GM18870 (cell line): ENCODE data around the gene DOCK8.

Experiments
- ATAC-seq: cut with Tn5 transposase; IDR thresholded peaks from one replicate; pipeline ENCODE4 v1.9.1; 2021; ENCODE audit warnings: moderate library complexity; ENCODE audit not compliant: unreplicated experiment

Gene DOCK8

DNA sequence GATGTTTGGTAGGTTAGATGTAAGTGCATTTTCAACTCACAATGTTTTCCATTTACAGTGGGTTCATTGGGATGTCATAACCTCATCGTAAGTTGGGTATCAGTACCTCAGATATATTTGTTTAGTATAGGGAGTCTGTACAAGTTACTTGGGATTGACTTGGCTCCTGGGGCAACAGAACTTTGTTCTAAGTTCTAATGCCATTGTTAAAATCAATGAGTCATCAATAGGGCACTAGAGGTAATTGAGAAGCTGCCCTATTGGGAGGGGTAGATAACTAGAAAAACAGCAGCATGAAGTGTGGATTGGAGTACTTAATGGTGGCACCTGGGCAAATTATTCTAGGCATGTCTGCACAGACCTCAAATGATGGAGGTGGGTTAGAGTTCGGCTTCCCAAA lies 272.8 kb downstream of the DOCK8 start:
- ATAC-seq: no peak

DNA sequence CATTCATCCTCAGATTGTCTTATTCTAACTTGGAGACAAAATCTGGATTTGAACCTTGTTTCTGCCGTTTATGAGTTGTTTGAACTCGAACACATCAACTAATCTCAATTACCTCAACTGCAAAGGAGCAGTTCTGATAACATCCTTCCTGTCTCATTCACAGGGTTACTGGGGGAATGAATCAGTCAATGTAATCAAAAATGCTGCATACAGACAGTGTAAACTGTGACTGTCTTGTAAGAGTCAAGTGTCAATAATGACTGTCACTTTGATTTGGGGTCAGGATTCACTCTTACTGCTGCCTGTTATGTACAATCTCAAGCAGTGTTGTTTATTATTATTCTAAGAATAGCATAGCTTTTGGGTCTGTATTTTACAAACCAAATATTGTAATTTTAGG lies 273.8 kb downstream of the DOCK8 start:
- no peak for ATAC-seq

DNA sequence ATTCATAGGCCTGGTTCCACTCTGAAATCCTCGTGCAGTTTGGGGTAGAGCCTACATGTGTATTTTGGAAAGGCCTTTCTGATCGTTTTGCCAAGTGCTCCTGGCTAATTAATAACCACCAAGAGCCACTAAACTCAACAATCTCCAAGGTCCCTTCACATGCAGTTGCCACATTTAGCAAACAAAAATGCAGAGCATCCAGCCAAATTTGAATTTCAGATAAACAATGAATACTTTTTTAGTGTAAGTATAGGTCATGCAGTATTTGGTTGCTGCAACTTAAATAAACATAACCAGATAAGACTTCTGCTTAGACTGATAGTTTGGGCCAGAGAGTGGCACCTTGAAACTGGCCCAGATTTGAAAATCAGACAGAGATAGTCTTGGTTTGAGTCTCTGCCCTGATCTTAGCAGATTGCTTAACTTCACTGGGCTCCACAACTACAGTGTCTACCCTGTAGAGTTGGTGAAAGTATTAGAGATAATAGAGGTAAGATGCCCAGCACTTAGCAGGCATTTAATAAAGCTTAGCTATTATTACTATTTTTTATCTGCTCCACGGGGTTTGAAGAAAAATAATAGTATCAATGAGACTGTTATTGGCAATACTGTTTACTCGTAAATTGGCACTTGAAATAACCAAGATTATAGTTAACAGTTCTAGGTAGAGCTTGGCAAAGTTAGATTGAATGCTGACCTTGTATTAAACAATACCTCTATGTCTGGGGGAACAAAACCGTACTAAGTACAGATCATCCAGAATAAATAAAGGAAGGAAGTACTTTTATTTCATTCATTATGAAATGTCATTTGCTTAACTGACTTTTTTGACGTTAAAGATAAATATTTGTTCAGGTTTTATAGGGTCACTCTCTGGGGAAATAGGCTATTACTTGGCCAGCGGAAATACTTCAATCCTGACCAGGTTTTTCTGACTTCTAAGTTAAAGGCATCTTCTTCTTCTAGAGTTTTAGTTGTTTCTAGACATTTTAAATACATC lies 274.8 kb downstream of the DOCK8 start:
- ATAC-seq: no peak

DNA sequence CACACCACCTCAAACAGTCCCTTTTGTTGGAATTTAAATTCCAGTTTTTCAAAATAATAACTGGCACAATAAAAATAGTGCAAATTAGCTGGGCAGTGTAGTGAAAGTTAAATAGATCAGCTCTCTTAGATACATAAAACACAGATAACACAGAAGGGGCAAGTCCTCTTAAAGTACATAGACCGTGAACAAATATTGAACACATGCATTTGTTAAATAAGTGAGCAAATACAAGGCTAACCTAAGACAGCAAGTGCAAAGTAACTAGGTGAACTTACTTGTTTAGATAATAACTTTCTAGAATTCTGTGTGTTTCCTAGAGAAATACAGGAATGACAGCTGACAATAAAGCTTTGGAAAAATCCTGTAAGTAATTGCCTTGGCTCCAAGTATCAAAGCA lies 280.1 kb downstream of the DOCK8 start:
- ATAC-seq: no peak

DNA sequence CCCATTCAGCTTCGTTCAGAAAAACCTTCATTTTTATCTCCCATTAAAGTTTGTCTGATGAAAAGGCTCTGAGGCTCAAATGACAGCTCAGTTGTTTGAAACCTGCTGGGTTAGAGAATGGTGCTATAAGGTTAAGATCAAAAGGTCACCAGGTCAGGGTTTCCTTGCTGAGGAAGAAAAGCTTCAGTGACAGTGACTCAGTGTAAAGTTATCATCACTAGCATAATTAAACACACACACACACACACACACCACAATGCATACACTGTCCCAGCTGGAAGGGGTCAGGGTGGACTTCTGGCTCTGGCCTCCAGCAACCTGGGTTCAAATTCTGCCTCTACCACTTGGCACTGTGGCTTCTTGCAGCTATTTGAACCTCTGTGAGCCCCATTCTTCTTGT lies 281.1 kb downstream of the DOCK8 start:
- no peak for ATAC-seq

DNA sequence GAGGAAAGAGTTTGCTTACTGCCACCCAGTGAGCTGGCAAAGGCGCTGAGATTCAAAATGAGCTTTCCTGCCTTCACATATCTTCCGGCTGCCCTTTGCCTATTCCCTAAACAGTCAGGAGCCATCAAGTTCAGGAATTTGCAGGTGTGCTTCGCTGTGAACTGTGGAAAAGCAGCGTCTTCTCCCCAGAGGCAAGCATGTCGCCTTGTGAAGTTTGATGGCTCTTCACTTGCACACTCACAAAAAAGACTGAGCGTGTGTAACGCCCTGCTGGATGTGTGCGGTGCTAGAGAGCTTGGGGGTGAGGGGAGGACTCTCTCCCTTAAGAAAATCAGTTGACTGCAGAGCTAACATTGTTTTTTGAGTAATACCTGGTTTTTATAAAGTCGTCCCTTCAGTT lies 288.7 kb downstream of the DOCK8 start:
- no peak for ATAC-seq

DNA sequence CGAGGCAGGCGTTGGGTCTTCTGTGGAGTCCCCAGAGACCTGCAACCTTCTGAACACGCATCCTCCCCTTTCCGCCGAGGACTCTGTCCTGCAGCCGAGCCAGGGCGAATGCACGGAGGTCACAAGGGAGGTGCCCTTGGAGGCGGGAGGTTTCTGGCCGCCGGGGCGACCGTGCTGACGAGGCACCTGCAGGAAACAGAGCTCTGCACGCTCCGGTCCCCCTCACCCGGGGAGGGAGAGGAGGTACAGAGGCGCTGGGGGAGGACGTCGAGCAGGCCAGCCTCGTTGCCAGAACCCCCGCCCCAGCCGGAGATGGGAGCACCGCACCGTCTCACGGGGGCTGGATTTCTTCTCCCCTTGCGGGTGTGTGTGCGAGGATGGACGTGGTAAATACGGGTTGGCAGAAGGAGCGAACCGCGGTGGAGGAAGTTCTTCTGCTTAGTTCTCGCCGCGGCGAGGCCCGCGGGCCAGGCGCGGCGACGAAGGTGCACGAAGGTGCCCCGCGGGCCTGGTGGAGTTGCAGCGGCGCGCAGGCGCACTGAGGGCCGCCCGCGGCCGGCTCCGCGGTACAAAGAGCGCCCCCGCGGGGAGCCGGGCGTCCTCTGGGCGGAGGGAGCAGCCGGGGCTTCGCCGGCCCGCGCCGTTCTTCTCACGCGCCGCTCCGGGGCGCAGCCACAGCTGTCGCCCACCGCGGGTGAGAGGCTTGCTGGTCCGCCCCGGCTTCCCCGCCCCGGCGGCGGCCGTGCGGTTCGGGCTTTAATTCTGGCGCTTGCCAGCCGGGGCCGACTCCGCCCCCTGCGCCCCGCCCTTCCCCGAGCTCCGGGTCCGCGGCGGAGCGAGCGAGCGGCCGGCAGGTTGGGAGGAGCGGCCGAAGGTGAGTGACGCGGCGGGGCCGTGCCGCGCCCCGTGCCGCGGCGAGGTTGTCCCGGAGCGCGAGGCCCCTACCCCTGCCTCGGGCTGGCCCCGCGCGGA lies 289.5 kb downstream of the DOCK8 start, which contains the start of gene KANK1:
Gene KANK1 (plus strand): TSS at position 815 of the 972 bp plus-strand sequence.
- ATAC-seq: peak; percentile 67

DNA sequence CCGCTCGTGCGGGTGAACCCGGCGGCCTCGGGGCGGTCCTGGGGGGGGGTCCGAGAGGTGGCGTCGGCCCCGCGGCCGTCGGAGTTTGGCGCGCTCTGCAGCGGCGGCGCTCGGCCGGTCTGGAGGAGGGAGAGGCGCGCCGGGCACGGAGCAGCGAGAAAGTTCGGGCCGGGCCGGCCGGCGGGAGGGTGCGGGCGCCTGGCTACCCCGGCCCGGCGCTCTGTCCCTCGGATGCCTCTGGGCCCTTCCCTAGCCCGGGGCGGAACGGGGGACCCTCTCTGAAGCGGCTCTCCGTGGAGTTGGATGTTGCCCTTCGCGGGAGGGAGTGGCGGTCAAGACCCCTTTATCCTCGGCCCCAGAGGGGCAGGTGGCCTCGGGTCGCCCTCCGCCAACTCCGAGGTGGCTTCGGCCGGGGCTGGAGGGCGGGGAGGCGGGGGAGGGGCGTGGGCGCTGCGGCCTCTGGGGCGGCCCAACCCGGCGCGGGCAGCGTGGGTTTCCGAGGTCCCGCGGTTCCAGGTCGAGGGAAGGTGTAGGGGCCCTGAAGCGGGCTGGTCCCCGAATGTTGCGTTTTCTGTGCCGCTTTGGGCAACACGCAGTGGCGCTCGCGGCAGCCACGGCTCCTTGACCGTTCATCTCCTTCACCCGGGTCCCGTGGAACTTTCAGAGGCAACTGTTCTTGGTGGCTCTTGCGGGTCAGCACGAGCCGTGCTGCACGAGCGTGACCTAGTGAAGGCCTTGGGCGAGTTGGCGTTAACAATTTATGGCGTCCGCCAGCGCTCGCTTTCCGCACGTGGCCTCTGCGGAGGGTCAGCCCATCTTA lies 290.5 kb downstream of the DOCK8 start:
- ATAC-seq: no peak

DNA sequence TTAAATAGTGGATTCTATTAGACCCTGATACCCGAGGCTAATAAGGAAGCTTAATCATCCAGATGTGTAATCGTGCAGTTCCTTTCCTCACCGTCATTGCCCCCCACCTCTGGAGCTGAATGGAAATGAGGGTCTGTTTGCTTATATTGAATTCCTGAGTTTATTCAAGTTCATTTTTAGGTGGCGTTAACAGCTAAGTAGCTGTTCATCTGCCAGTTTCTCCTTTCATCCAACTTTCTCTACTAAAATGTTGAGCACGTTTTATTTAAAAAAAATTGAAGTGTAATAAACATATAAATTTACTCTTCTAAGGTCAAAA lies 291.0 kb downstream of the DOCK8 start:
- ATAC-seq: no peak

DNA sequence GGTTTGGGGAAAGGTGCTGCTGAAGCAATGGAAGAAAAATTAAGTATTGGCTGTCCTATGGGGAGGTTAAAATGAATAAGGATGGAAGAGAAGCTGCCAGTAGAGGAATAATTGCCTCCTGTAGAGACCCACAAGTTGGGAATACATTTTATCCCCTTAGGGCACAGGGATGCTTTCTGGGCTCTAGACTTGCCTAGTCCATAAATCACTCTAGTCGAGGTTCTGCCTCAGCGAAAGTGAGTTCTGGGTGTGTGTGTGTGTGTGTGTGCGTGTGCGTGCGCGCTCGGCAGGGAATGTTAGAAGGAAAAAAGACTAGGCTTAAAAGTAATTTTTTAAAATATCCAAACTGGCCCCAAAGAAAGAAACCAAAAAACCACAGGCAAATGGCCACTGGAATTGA lies 291.6 kb downstream of the DOCK8 start:
- no peak for ATAC-seq

DNA sequence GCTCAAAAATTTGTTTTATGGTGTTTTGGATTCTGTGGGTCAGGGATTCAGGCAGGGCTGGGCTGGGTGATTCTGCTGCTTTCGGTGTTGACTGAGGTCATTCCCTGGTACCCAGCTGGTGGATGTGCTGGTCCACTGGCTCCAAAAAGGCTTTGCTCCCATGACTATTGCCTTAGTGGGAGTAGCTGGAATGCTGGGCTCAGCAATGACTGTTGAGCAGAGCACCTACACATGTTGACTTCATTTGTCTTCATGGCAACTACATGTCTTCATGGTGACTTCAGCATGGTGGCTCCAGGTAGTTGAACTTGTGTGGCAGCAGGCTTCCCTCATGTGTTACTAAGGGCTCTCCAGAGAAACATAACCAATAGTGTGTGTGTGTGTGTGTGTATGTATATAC lies 297.2 kb downstream of the DOCK8 start:
- no peak for ATAC-seq

DNA sequence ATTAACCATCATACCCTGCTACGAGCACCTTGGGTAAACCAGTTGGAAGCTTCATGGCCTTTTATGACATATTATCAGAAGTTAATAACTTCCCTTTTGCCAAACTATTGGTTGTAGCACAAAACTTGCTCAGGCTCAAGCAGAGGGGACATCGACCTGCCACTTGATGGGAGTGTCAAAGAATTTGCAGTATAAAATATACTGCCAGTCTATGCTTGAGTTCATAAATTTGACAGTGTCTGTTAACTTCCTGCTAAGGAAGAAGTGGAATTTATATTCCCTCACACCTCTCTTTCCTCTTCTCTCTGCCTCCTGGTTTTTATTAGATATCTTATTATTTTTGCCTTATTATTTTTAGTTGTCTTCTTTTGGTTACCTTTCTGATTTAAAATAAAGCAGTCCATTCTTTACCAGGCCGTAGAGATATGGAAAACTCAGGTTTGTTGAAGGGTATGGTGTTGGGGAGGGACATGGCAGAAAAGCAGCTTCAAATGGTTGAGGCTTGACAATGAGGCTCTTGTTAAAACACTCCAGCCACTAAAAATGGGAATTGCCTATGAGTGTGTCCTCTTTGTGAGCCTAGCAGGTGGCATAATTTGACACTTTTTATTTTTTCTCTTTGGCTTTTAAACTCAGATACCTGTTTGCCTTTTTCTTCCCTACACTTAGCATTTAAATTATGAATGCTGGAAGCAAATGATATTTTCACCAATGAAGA lies 298.0 kb downstream of the DOCK8 start:
- no peak for ATAC-seq
